Measurements from ENCODE around the gene ZNF850. TPM values are rescaled to one million over a fixed set of nuclear protein-coding genes. Genes with fewer than 3 reads are reported as not detected.
"Not testable (repeated sequence)": the region's sequence is repeated elsewhere in the genome, so short reads cannot be mapped to it uniquely, and the experiment has no call there.

ZNF850 gene
- total RNA-seq, 1 donor from 2014 or later, result 5.1 TPM

- DNase-seq (ENCODE audit: low spot score in 2 of 2), result peak in 1 of 2 donors; percentile 81
- peak overlapping the region; percentile 74 to 86 for H3K27ac ChIP-seq
- intact Hi-C loops (cut with DNase I), result loop anchor here (1.0 to 10.0 kb wide), 10 partner anchors 67 to 543 kb away; partner anchors contain the start of genes ZNF260, ZNF345, ZNF383 and ZNF420
Measured at GRCh38 chr19:36771261-36772231, 1.1 kb downstream of the ZNF850 start.

GRCh38 chr19:36750066-36750691 lies 22.4 kb downstream of the ZNF850 start:
- H3K36me3 ChIP-seq, result peaks cover 85 to 96% of the 10 kb centered on the region in 2 donors
- peak overlapping the region in 1 of 2 donors; percentile 30 for H3K4me3 ChIP-seq
- no peak overlapping the region for H3K27ac ChIP-seq
- TF ChIP-seq CTCF (IDR thresholded peaks at IDR 0.05), result no peak
- no peaks in the 10 kb centered on the region for H3K4me1 ChIP-seq
- intact Hi-C loops (cut with DNase I), result no loop called here
- no peaks in the 10 kb centered on the region for H3K27me3 ChIP-seq
- DNase-seq (ENCODE audit: low spot score in 2 of 2), result no peak
- peaks cover 94 to 100% of the 10 kb centered on the region in 2 donors for H3K9me3 ChIP-seq

More at GRCh38 chr19:36771261-36772231, 1.1 kb downstream of the ZNF850 start:
- Histone ChIP-seq H3K27me3 (no peaks in the 10 kb centered on the region), H3K36me3 (peaks cover 0 to 5% of the 10 kb centered on the region in 2 donors), H3K9me3 (peaks cover 5 to 40% of the 10 kb centered on the region in 2 donors), H3K4me3 (peak overlapping the region; percentile 69 to 82), H3K4me1 (peaks cover 0 to 6% of the 10 kb centered on the region in 2 donors)
- no peak for TF ChIP-seq CTCF (IDR thresholded peaks at IDR 0.05)

GRCh38 chr19:36749613-36750012 lies 23.0 kb downstream of the ZNF850 start:
- H3K4me3 ChIP-seq, result peak overlapping the region in 1 of 2 donors; percentile 30
- DNase-seq (ENCODE audit: low spot score in 2 of 2); H3K4me1 ChIP-seq; H3K27me3 ChIP-seq; H3K27ac ChIP-seq; intact Hi-C loops (cut with DNase I): not testable (repeated sequence)
- peaks cover 80 to 96% of the 10 kb centered on the region in 2 donors for H3K36me3 ChIP-seq
- peaks cover 94 to 100% of the 10 kb centered on the region in 2 donors for H3K9me3 ChIP-seq

GRCh38 chr19:36748431-36749275 lies 24.0 kb downstream of the ZNF850 start:
- DNase-seq (ENCODE audit: low spot score in 2 of 2), result no peak
- Histone ChIP-seq H3K4me3 (peak overlapping the region in 1 of 2 donors; percentile 30), H3K9me3 (peaks cover 98 to 100% of the 10 kb centered on the region in 2 donors), H3K27ac (no peak overlapping the region), H3K4me1 (no peaks in the 10 kb centered on the region), H3K36me3 (peaks cover 73 to 98% of the 10 kb centered on the region in 2 donors), H3K27me3 (no peaks in the 10 kb centered on the region)
- intact Hi-C loops (cut with DNase I), result no loop called here
- no peak for TF ChIP-seq CTCF (IDR thresholded peaks at IDR 0.05)

- Histone ChIP-seq H3K9me3 (peaks cover 95 to 100% of the 10 kb centered on the region in 2 donors), H3K27ac (no peak overlapping the region), H3K4me1 (no peaks in the 10 kb centered on the region), H3K27me3 (no peaks in the 10 kb centered on the region), H3K36me3 (peaks cover 67 to 89% of the 10 kb centered on the region in 2 donors), H3K4me3 (no peak overlapping the region)
- no peak for TF ChIP-seq CTCF (IDR thresholded peaks at IDR 0.05)
- DNase-seq (ENCODE audit: low spot score in 2 of 2), result no peak
- intact Hi-C loops (cut with DNase I), result no loop called here
Measured at GRCh38 chr19:36747750-36748149, 24.9 kb downstream of the ZNF850 start.
